Measurements from ENCODE around the gene TOMM20. TPM values are rescaled to one million over a fixed set of nuclear protein-coding genes. Genes with fewer than 3 reads are reported as not detected.
A peak's percentile ranks its signal among the peaks of the same experiment; 100 is the strongest.

TOMM20 gene
- total and polyA plus RNA-seq, 9 of the 15 experiments (the other 6 are each of a cell fraction or from before 2014, with no cell fraction given): 70.6 to 334 (median 159) TPM

DNA sequence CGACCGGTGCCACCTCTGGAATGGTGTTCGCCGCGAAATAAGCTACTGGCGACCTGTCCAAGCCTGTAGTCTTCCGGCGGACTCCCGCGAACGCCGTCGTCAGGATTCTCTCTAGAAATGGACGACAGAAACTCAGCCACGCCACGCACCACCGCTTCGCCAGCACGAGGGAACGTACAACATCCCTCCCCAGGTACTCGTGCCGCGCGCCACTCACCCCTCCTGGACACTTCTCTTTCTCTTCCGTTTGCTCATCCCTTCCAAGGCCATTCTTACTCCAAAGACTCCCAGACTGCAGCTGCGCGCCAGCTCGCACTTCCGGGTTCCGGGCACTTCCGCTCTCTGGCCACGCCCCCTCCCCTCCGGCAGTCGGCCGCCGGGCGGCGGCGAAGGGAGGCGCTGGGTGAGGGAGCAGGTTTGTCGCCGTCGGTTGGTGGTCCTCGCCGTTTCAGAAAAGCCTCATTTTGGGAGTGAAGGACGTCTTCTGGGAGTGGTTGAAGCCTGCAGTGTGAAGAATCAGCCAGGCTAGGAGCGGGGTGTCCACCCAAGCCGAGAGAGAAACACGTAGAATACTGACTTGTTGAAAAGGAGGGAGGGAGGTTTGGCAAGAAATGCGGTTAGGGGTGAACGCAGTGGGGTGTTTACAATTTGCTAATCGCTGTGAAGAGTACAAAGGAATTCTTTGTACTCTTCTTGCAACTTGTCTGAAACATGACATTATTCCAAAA is 32.5 kb upstream of the TOMM20 start, which contains the start of gene RBM34 (continued):
- TF ChIP-seq CEBPZ (IDR thresholded peaks at IDR 0.05; ENCODE audit: borderline replicate concordance, low read depth, low read length) (peak; percentile 6; the same call in 1 of the 2 replicates), ZNF436 (CRISPR knock-in tag; IDR thresholded peaks at IDR 0.05) (peak; percentile 78), ZBTB43 (CRISPR knock-in tag; IDR thresholded peaks at IDR 0.05) (peak; percentile 18; the same call in 1 of the 2 replicates), HES1 (IDR thresholded peaks at IDR 0.05; ENCODE audit: low read depth) (no peak), CBX3 (IDR thresholded peaks at IDR 0.05; ENCODE audit: borderline replicate concordance in 1 of 2, low read length in 2 of 2) (peak in 1 of 2 experiments; percentile 75; a peak in 1 of 3 replicates), SIN3B (IDR thresholded peaks at IDR 0.05; ENCODE audit: low read depth) (peak; percentile 72; the same call in 1 of the 2 replicates), SPI1 (IDR thresholded peaks at IDR 0.05; ENCODE audit: borderline replicate concordance, low read depth, low read length) (peak; percentile 99), NR2F6 (CRISPR knock-in tag; IDR thresholded peaks at IDR 0.05) (peak; percentile 28; the same call in 1 of the 2 replicates), ZEB2 (IDR thresholded peaks at IDR 0.05) (peak; percentile 15; the same call in 1 of the 2 replicates), POLR2AphosphoS2 (IDR thresholded peaks at IDR 0.05; ENCODE audit: low read length) (peak; percentile 84; the same call in 1 of the 2 replicates), SP1 (CRISPR knock-in tag; IDR thresholded peaks at IDR 0.05) (peak; percentile 98), CBX1 (IDR thresholded peaks at IDR 0.05; ENCODE audit: low read depth) (peak; percentile 85), ZNF165 (CRISPR knock-in tag; IDR thresholded peaks at IDR 0.05; ENCODE audit: borderline replicate concordance) (peak; percentile 78; the same call in 1 of the 2 replicates), NRF1 (conservative IDR thresholded peaks at IDR 0.05 in 1 of 2, IDR thresholded peaks at IDR 0.05 in 1 of 2) (peak; percentile 84 to 87), SAFB (IDR thresholded peaks at IDR 0.05; ENCODE audit: borderline replicate concordance, low read depth, low read length) (no peak), GABPB2 (CRISPR knock-in tag; conservative IDR thresholded peaks at IDR 0.05) (no peak), CREB3L1 (IDR thresholded peaks at IDR 0.05; ENCODE audit: borderline replicate concordance, low read depth) (peak; percentile 82; the same call in 1 of the 2 replicates), RCOR1 (IDR thresholded peaks at IDR 0.05; ENCODE audit: borderline replicate concordance in 1 of 2, low read depth in 2 of 2, low read length in 2 of 2) (peak; percentile 8 to 53; a peak in 1 of 4 replicates)
